CD4-positive, alpha-beta memory T cell (primary cell): ENCODE measurements around the gene ATRNL1. TPM values are rescaled to one million over a fixed set of nuclear protein-coding genes. Genes with fewer than 3 reads are reported as not detected.
"Not testable (repeated sequence)": the region's sequence is repeated elsewhere in the genome, so short reads cannot be mapped to it uniquely, and the experiment has no call there.

Experiments used
- CTCF ChIA-PET: fragments of 350-600 bp; sonication (Branson Sonifier 250); formaldehyde crosslinking; loops from one replicate; lab custom pipeline; 2021; ENCODE audit warnings: inconsistent platforms; ENCODE audit not compliant: partially characterized antibody; lab: Charles Lee
- POLR2A ChIA-PET: fragments of 350-600 bp; sonication (Branson Sonifier 250); formaldehyde crosslinking; loops from one replicate; lab custom pipeline; 2021; ENCODE audit not compliant: partially characterized antibody; lab: Charles Lee
- DNase-seq, 5 donors: peaks; one replicate each; pipeline versions ENCODE4 v3.0.0 to v3.0.0-alpha.2; 2020 to 2022; ENCODE audit warnings: mixed read lengths in 1 of 5
- H3K27ac ChIP-seq: one replicate; pipeline ENCODE4 v1.7.0; 2013; ENCODE audit warnings: low read depth, low read length
- H3K27me3 ChIP-seq: 2 replicates; pipeline ENCODE4 v1.7.0; 2013; ENCODE audit warnings: mild to moderate bottlenecking, low read length, moderate library complexity; ENCODE audit not compliant: insufficient read depth
- H3K36me3 ChIP-seq: 2 replicates; pipeline ENCODE4 v1.7.0; 2013; ENCODE audit warnings: mild to moderate bottlenecking, low read length, moderate library complexity; ENCODE audit not compliant: insufficient read depth
- H3K4me1 ChIP-seq: 2 replicates; pipeline ENCODE4 v1.7.0; 2013; ENCODE audit warnings: mild to moderate bottlenecking, low read length, moderate library complexity; ENCODE audit not compliant: insufficient read depth
- H3K4me3 ChIP-seq, 2 donors: one replicate each; pipeline ENCODE4 v1.7.0; 2013; ENCODE audit warnings: low read length in 2 of 2, mild to moderate bottlenecking in 1 of 2
- H3K9me3 ChIP-seq, 2 donors: one replicate each; pipeline ENCODE4 v1.7.0; 2013; ENCODE audit warnings: low read length in 2 of 2, control low read depth in 1 of 2; ENCODE audit not compliant: control insufficient read depth in 1 of 2
- H3K27ac Mint-ChIP-seq, 7 donors: one replicate each; pipeline ENCODE4 v1.8.0; 2020 to 2021; ENCODE audit warnings: mixed read lengths in 7 of 7, mild to moderate bottlenecking in 6 of 7, inconsistent platforms in 3 of 7, moderate library complexity in 3 of 7
- H3K27me3 Mint-ChIP-seq, 2 donors: one replicate each; pipeline ENCODE4 v1.8.0; 2020 to 2021; ENCODE audit warnings: mixed read lengths in 2 of 2
- H3K36me3 Mint-ChIP-seq, 2 donors: one replicate each; pipeline ENCODE4 v1.8.0; 2020 to 2021; ENCODE audit warnings: mixed read lengths in 2 of 2, inconsistent platforms in 1 of 2, mild to moderate bottlenecking in 1 of 2
- H3K4me1 Mint-ChIP-seq, 4 donors: one replicate each; pipeline ENCODE4 v1.8.0; 2020 to 2021; ENCODE audit warnings: mixed read lengths in 4 of 4, mild to moderate bottlenecking in 1 of 4
- H3K4me3 Mint-ChIP-seq, 8 donors: one replicate each; pipeline ENCODE4 v1.8.0; 2020 to 2021; ENCODE audit warnings: mixed read lengths in 8 of 8, mild to moderate bottlenecking in 7 of 8, moderate library complexity in 6 of 8, inconsistent platforms in 3 of 8
- H3K9me3 Mint-ChIP-seq, 8 donors: one replicate each; pipeline ENCODE4 v1.8.0; 2020 to 2021; ENCODE audit warnings: mixed read lengths in 8 of 8, mild to moderate bottlenecking in 5 of 8, inconsistent platforms in 3 of 8, moderate library complexity in 1 of 8
- intact Hi-C: fragments of 100-400 bp; cut with micrococcal nuclease; formaldehyde crosslinking; loops from one replicate; pipeline ENCODE4 v1.15.1; 2023
- polyA plus RNA-seq, 2 donors: library from polyadenylated mRNA; unstranded; fragments of 300-500 nt; fragmentation: Illumina TruSeq; gene quantifications; one replicate each; pipeline ENCODE4 v1.2.3, GENCODE V29; 2021
- total RNA-seq, 2 experiments: library from RNA; stranded (reverse); gene quantifications; one replicate each; pipeline ENCODE4 v1.2.3, GENCODE V29; 2021

Gene ATRNL1
- total and polyA plus RNA-seq, 4 experiments from 2014 or later: 0.23 to 0.50 TPM; not detected in 2

DNA sequence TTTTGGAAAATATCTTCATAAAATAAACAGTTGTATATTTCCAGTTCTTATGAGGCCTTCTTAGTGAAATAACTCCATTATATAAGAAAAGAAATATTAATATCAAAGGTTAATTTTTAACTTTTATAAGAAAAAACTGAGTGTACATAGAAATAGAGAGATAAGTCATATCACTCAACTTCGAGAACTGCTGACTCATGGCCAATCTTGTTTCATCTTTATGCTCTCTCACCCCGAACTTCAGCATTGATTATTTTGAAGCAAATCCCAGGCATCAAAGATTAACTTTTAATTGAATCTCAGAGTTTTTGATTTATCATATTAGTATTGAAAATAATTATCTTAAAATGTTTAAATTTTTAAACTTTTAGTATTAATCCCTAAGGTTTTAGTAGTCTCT, 652.8 kb downstream of the ATRNL1 start:
- no peak overlapping the region for H3K4me3 ChIP-seq
- H3K27me3 ChIP-seq: no peaks in the 10 kb centered on the region
- Mint-ChIP-seq H3K9me3 (peaks cover 0 to 4% (median under 1%) of the 10 kb centered on the region in 8 donors), H3K4me3 (no peak overlapping the region), H3K4me1 (no peaks in the 10 kb centered on the region), H3K27me3 (no peaks in the 10 kb centered on the region), H3K36me3 (no peaks in the 10 kb centered on the region), H3K27ac (no peak overlapping the region)
- H3K27ac ChIP-seq: no peak overlapping the region
- intact Hi-C loops: no loop called here
- H3K9me3 ChIP-seq: no peaks in the 10 kb centered on the region
- DNase-seq: no peak
- POLR2A ChIA-PET: no interaction called here
- H3K4me1 ChIP-seq: no peaks in the 10 kb centered on the region
- CTCF ChIA-PET: no interaction called here
- H3K36me3 ChIP-seq: no peaks in the 10 kb centered on the region

- Histone ChIP-seq H3K9me3 (no peaks in the 10 kb centered on the region), H3K27me3 (no peaks in the 10 kb centered on the region), H3K36me3 (no peaks in the 10 kb centered on the region), H3K4me1 (no peaks in the 10 kb centered on the region), H3K4me3 (no peak overlapping the region), H3K27ac (no peak overlapping the region)
- Mint-ChIP-seq H3K27me3 (no peaks in the 10 kb centered on the region), H3K36me3 (no peaks in the 10 kb centered on the region), H3K4me3 (no peak overlapping the region), H3K4me1 (no peaks in the 10 kb centered on the region), H3K9me3 (peaks cover 0 to 6% (median 2%) of the 10 kb centered on the region in 8 donors), H3K27ac (no peak overlapping the region)
- intact Hi-C loops: no loop called here
- POLR2A ChIA-PET: no interaction called here
- CTCF ChIA-PET: no interaction called here
- no peak for DNase-seq
Measured at GRCh38 chr10:115747811-115748210, 654.6 kb downstream of the ATRNL1 start.

GRCh38 chr10:115758488-115758887, 665.3 kb downstream of the ATRNL1 start:
- H3K27ac Mint-ChIP-seq, H3K4me3 Mint-ChIP-seq, H3K4me1 Mint-ChIP-seq, H3K27ac ChIP-seq, H3K27me3 Mint-ChIP-seq, intact Hi-C loops, H3K27me3 ChIP-seq, POLR2A ChIA-PET, CTCF ChIA-PET, H3K4me1 ChIP-seq, H3K36me3 ChIP-seq, H3K9me3 ChIP-seq, H3K36me3 Mint-ChIP-seq, H3K4me3 ChIP-seq: not testable (repeated sequence)
- peaks cover 4 to 23% (median 14%) of the 10 kb centered on the region in 8 donors for H3K9me3 Mint-ChIP-seq
- peak in 1 of 5 donors; percentile 26 for DNase-seq

DNA sequence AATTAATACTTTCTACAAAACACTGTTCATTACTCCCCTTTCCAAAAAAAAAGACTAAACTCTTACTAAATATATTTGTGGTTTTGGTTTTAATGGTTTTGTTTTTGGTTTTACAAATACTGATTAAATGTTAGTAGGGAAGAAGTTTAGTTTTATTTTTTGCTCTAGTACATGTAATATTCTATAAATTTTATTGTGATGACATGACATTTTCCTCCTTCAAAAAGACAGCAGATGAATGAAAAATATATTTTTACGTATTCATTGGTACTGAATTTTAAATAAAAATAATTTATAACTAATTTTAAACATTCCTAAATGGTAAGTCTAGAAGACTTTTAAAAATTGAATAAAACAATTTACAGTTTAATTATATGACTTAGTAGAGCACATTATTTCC, 667.0 kb downstream of the ATRNL1 start:
- Histone ChIP-seq H3K27me3 (no peaks in the 10 kb centered on the region), H3K4me1 (no peaks in the 10 kb centered on the region), H3K27ac (no peak overlapping the region), H3K36me3 (no peaks in the 10 kb centered on the region), H3K9me3 (no peaks in the 10 kb centered on the region), H3K4me3 (no peak overlapping the region)
- no peaks in the 10 kb centered on the region for H3K27me3 Mint-ChIP-seq
- DNase-seq: no peak
- POLR2A ChIA-PET: no interaction called here
- no peaks in the 10 kb centered on the region for H3K36me3 Mint-ChIP-seq
- H3K4me3 Mint-ChIP-seq: no peak overlapping the region
- no peak overlapping the region for H3K27ac Mint-ChIP-seq
- H3K4me1 Mint-ChIP-seq: no peaks in the 10 kb centered on the region
- intact Hi-C loops: no loop called here
- CTCF ChIA-PET: no interaction called here
- peaks cover 0 to 20% (median 11%) of the 10 kb centered on the region in 8 donors for H3K9me3 Mint-ChIP-seq

- H3K9me3 ChIP-seq: no peaks in the 10 kb centered on the region
- POLR2A ChIA-PET: no interaction called here
- intact Hi-C loops: no loop called here
- Mint-ChIP-seq H3K9me3 (peaks cover 2 to 14% (median 8%) of the 10 kb centered on the region in 8 donors), H3K36me3 (no peaks in the 10 kb centered on the region), H3K27ac (no peak overlapping the region), H3K4me1 (no peaks in the 10 kb centered on the region), H3K27me3 (no peaks in the 10 kb centered on the region), H3K4me3 (no peak overlapping the region)
- H3K27ac ChIP-seq: no peak overlapping the region
- H3K4me1 ChIP-seq: no peaks in the 10 kb centered on the region
- DNase-seq: no peak
- H3K36me3 ChIP-seq: no peaks in the 10 kb centered on the region
- CTCF ChIA-PET: no interaction called here
- no peak overlapping the region for H3K4me3 ChIP-seq
- H3K27me3 ChIP-seq: no peaks in the 10 kb centered on the region
Measured at GRCh38 chr10:115761166-115761565, 668.0 kb downstream of the ATRNL1 start.

- intact Hi-C loops: no loop called here
- Histone ChIP-seq H3K27me3 (no peaks in the 10 kb centered on the region), H3K4me3 (no peak overlapping the region), H3K4me1 (no peaks in the 10 kb centered on the region), H3K27ac (no peak overlapping the region), H3K36me3 (no peaks in the 10 kb centered on the region), H3K9me3 (no peaks in the 10 kb centered on the region)
- CTCF ChIA-PET: no interaction called here
- peaks cover 2 to 9% (median 4%) of the 10 kb centered on the region in 8 donors for H3K9me3 Mint-ChIP-seq
- POLR2A ChIA-PET: no interaction called here
- no peaks in the 10 kb centered on the region for H3K36me3 Mint-ChIP-seq
- no peaks in the 10 kb centered on the region for H3K4me1 Mint-ChIP-seq
- no peak overlapping the region for H3K27ac Mint-ChIP-seq
- no peak overlapping the region for H3K4me3 Mint-ChIP-seq
- H3K27me3 Mint-ChIP-seq: no peaks in the 10 kb centered on the region
- no peak for DNase-seq
Measured at GRCh38 chr10:115762029-115762428, 668.9 kb downstream of the ATRNL1 start.

DNA sequence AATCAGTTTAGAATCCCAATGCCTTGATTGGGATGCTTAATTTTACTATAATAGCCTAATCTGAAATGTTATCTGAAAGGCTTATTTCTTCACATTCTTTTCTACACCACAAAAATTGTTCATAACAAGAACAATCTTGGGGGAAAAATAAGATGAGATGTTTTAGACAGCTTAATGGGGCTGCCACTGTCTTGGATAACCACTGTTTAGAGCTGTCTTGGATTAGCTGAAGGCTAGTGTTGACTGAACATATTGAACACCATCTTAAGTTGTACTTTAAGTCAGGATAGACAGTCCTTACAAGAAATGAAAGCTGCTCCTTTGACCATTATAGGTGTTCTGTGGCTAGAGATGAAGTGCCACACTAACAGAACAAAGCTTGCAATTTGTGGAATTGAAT, 678.6 kb downstream of the ATRNL1 start:
- CTCF ChIA-PET: interaction anchor here (1.4 kb wide), 1 partner anchor 11 kb away, joined by 3 read pairs; no protein-coding TSS in a partner anchor
- Mint-ChIP-seq H3K4me3 (no peak overlapping the region), H3K27ac (no peak overlapping the region), H3K36me3 (no peaks in the 10 kb centered on the region), H3K4me1 (no peaks in the 10 kb centered on the region), H3K9me3 (peaks cover 0 to 9% (median 3%) of the 10 kb centered on the region in 8 donors), H3K27me3 (no peaks in the 10 kb centered on the region)
- H3K27me3 ChIP-seq: no peaks in the 10 kb centered on the region
- no peaks in the 10 kb centered on the region for H3K9me3 ChIP-seq
- H3K4me3 ChIP-seq: no peak overlapping the region
- H3K27ac ChIP-seq: no peak overlapping the region
- no peak for DNase-seq
- H3K4me1 ChIP-seq: no peaks in the 10 kb centered on the region
- H3K36me3 ChIP-seq: no peaks in the 10 kb centered on the region
- POLR2A ChIA-PET: no interaction called here
- intact Hi-C loops: no loop called here

- intact Hi-C loops: no loop called here
- CTCF ChIA-PET: interaction anchor here (1.4 kb wide), 1 partner anchor 11 kb away, joined by 3 read pairs; no protein-coding TSS in a partner anchor
- Histone ChIP-seq H3K27ac (no peak overlapping the region), H3K27me3 (no peaks in the 10 kb centered on the region), H3K36me3 (no peaks in the 10 kb centered on the region), H3K4me3 (no peak overlapping the region), H3K9me3 (no peaks in the 10 kb centered on the region), H3K4me1 (no peaks in the 10 kb centered on the region)
- no peak for DNase-seq
- no peak overlapping the region for H3K27ac Mint-ChIP-seq
- H3K27me3 Mint-ChIP-seq: no peaks in the 10 kb centered on the region
- no peaks in the 10 kb centered on the region for H3K4me1 Mint-ChIP-seq
- POLR2A ChIA-PET: no interaction called here
- no peaks in the 10 kb centered on the region for H3K36me3 Mint-ChIP-seq
- peaks cover 0 to 9% (median 2%) of the 10 kb centered on the region in 8 donors for H3K9me3 Mint-ChIP-seq
- no peak overlapping the region for H3K4me3 Mint-ChIP-seq
Measured at GRCh38 chr10:115772606-115773005, 679.4 kb downstream of the ATRNL1 start.
